Measurements from ENCODE around the gene GDPD5. TPM values are rescaled to one million over a fixed set of nuclear protein-coding genes. Genes with fewer than 3 reads are reported as not detected.

The GDPD5 gene
- total and polyA plus RNA-seq, 9 of the 15 experiments (the other 6 are each of a cell fraction or from before 2014, with no cell fraction given): 0.32 to 27.3 (median 8.0) TPM

DNA sequence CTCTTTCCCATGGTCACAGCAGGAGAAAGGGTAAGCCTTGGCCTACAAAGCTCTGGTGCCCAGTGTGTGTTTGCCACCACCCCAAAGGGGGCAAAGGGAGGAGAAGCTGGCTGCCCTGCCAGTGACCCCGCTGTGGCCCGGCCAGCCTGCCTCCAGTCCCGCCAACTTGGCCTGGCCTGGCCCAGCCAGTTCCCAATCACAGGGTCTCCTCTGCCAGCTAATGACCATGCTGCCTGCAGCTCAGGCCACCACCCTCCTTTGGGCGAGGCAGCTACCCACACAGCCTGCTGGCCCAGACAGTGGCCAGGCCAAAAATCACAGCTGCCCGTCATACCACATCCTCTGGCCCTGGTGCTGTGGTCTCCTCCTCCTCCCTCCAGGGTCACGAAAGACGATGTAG lies 5.1 kb downstream of the GDPD5 start (continued):
- TF ChIP-seq PBX2 (CRISPR knock-in tag; IDR thresholded peaks at IDR 0.05; ENCODE audit: low read depth): no peak
- no peak for TF ChIP-seq PBX2 (tag; conservative IDR thresholded peaks at IDR 0.05; ENCODE audit: low read depth)
- no peak for TF ChIP-seq ZC3H8 (IDR thresholded peaks at IDR 0.05)
- TF ChIP-seq POLR2AphosphoS5 (IDR thresholded peaks at IDR 0.05; ENCODE audit: control insufficient read depth, insufficient read depth, low read depth, low read length): no peak
- no peak for TF ChIP-seq ATF6 (CRISPR knock-in tag; IDR thresholded peaks at IDR 0.05)
- TF ChIP-seq CEBPZ (IDR thresholded peaks at IDR 0.05; ENCODE audit: borderline replicate concordance, low read depth, low read length): no peak
- TF ChIP-seq ZNF778 (CRISPR knock-in tag; IDR thresholded peaks at IDR 0.05): no peak
- TF ChIP-seq ZNF785 (CRISPR knock-in tag; IDR thresholded peaks at IDR 0.05): no peak
- no peak for TF ChIP-seq TCF3 (CRISPR knock-in tag; IDR thresholded peaks at IDR 0.05)
